ENCODE data around the gene CS. TPM values are rescaled to one million over a fixed set of nuclear protein-coding genes. Genes with fewer than 3 reads are reported as not detected.
A peak's percentile ranks its signal among the peaks of the same experiment; 100 is the strongest.

The CS gene
- total RNA-seq, 1 donor from 2014 or later, result 64.8 TPM

- no peak for FAIRE-seq
- TF ChIP-seq CTCF (IDR thresholded peaks at IDR 0.05; ENCODE audit: insufficient read depth, low read length, severe bottlenecking), result no peak
- peaks cover 6% of the 10 kb centered on the region for H3K36me3 ChIP-seq (ENCODE audit: control insufficient read depth, insufficient read depth, low read length)
- H3K27me3 ChIP-seq (ENCODE audit: control insufficient read depth, insufficient read depth, low read length), result no peaks in the 10 kb centered on the region
- no peak overlapping the region for H3K4me3 ChIP-seq (ENCODE audit: low read depth, low read length)
- no peak for DNase-seq (ENCODE audit: low read depth)
Observed at GRCh38 chr12:56260380-56260779, 39.8 kb downstream of the CS start.

GRCh38 chr12:56258820-56259183, 41.3 kb downstream of the CS start:
- Histone ChIP-seq H3K27me3 (ENCODE audit: control insufficient read depth, insufficient read depth, low read length) (no peaks in the 10 kb centered on the region), H3K36me3 (ENCODE audit: control insufficient read depth, insufficient read depth, low read length) (peaks cover 16% of the 10 kb centered on the region), H3K4me3 (ENCODE audit: low read depth, low read length) (peak overlapping the region; percentile 72)
- TF ChIP-seq CTCF (IDR thresholded peaks at IDR 0.05; ENCODE audit: insufficient read depth, low read length, severe bottlenecking), result no peak
- no peak for FAIRE-seq
- DNase-seq (ENCODE audit: low read depth), result no peak

GRCh38 chr12:56258068-56258819, 41.9 kb downstream of the CS start, which contains the start of gene ANKRD52:
ANKRD52 (minus strand) TSS chr12:56258384; CDS start chr12:56258269, 115 bp downstream.
- peak; percentile 48 for TF ChIP-seq CTCF (IDR thresholded peaks at IDR 0.05; ENCODE audit: insufficient read depth, low read length, severe bottlenecking)
- no peak for FAIRE-seq
- H3K27me3 ChIP-seq (ENCODE audit: control insufficient read depth, insufficient read depth, low read length), result no peaks in the 10 kb centered on the region
- peak within 1 kb of the TSS; percentile 72 for H3K4me3 ChIP-seq (ENCODE audit: low read depth, low read length)
- peak; percentile 43 for DNase-seq (ENCODE audit: low read depth)
- H3K36me3 ChIP-seq (ENCODE audit: control insufficient read depth, insufficient read depth, low read length), result peaks cover 21% of the 10 kb centered on the region

- peaks cover 27% of the 10 kb centered on the region for H3K36me3 ChIP-seq (ENCODE audit: control insufficient read depth, insufficient read depth, low read length)
- no peaks in the 10 kb centered on the region for H3K27me3 ChIP-seq (ENCODE audit: control insufficient read depth, insufficient read depth, low read length)
- peak; percentile 24 for TF ChIP-seq CTCF (IDR thresholded peaks at IDR 0.05; ENCODE audit: insufficient read depth, low read length, severe bottlenecking)
- DNase-seq (ENCODE audit: low read depth), result peak; percentile 44
- peak overlapping the region; percentile 72 for H3K4me3 ChIP-seq (ENCODE audit: low read depth, low read length)
- FAIRE-seq, result no peak
Observed at GRCh38 chr12:56257491-56258067, 42.6 kb downstream of the CS start.

- no peak for FAIRE-seq
- H3K4me3 ChIP-seq (ENCODE audit: low read depth, low read length), result peak overlapping the region; percentile 72
Observed at GRCh38 chr12:56257071-56257470, 43.1 kb downstream of the CS start.

More at GRCh38 chr12:56257071-56257470, 43.1 kb downstream of the CS start:
- no peak for DNase-seq (ENCODE audit: low read depth)
- no peak for TF ChIP-seq CTCF (IDR thresholded peaks at IDR 0.05; ENCODE audit: insufficient read depth, low read length, severe bottlenecking)
- Histone ChIP-seq H3K36me3 (ENCODE audit: control insufficient read depth, insufficient read depth, low read length) (peaks cover 31% of the 10 kb centered on the region), H3K27me3 (ENCODE audit: control insufficient read depth, insufficient read depth, low read length) (no peaks in the 10 kb centered on the region)
